WERI-Rb-1 (cell line): ENCODE measurements around the gene CCDC77.
"Not testable (repeated sequence)": the region's sequence is repeated elsewhere in the genome, so short reads cannot be mapped to it uniquely, and the experiment has no call there.

ENCODE experiments used
- DNase-seq: peaks from one replicate; pipeline ENCODE4 v3.0.0-alpha.2; 2020
- H3K27ac ChIP-seq: fragments of 250-450 bp; sonication (Bioruptor Pico); 2 replicates; pipeline ENCODE4 v1.5.1; 2020; ENCODE audit warnings: mild to moderate bottlenecking, moderate library complexity
- H3K27me3 ChIP-seq: fragments of 250-450 bp; sonication (Bioruptor Pico); 2 replicates; pipeline ENCODE4 v1.5.1; 2021; ENCODE audit warnings: mild to moderate bottlenecking, low read depth, moderate library complexity; ENCODE audit not compliant: insufficient read depth, severe bottlenecking
- H3K36me3 ChIP-seq: fragments of 250-450 bp; sonication (Bioruptor Pico); 2 replicates; pipeline ENCODE4 v1.5.1; 2020; ENCODE audit warnings: mild to moderate bottlenecking, moderate library complexity
- H3K4me3 ChIP-seq: 2 replicates; pipeline ENCODE4 v1.5.1; 2011; ENCODE audit warnings: low read depth, mild to moderate bottlenecking, control low read depth, low read length
- H3K9me3 ChIP-seq: fragments of 250-450 bp; sonication (Bioruptor Pico); 2 replicates; pipeline ENCODE4 v1.5.1; 2021; ENCODE audit warnings: mild to moderate bottlenecking, moderate library complexity; ENCODE audit not compliant: severe bottlenecking
- TF ChIP-seq, protein P1 (sequence below): IDR thresholded peaks from 2 replicates; pipeline ENCODE4 v1.5.1; 2011; ENCODE audit warnings: low read depth, mild to moderate bottlenecking, control low read depth, inconsistent platforms, low read length

CCDC77 gene

DNA sequence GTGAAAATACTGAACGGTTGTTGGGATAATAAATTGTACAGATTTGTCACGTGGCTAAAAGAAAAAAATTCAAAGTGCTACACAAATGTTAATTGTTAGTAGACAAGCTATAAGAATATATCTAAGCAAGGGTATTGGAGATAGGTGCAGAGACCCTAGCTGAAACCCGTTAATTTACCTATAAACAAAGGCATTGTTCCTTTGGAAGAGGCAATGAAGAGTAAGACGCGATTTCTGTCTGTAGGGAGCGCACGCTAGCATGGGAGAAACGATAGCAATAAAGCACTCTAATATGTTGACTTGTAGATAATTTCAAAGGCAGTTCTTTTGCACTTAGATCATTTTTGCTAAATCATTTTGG is 565 bp downstream of the CCDC77 start:
- peak; percentile 29 for DNase-seq
- H3K36me3 ChIP-seq, result peaks cover 8% of the 10 kb centered on the region
- TF ChIP-seq, protein P1, sequence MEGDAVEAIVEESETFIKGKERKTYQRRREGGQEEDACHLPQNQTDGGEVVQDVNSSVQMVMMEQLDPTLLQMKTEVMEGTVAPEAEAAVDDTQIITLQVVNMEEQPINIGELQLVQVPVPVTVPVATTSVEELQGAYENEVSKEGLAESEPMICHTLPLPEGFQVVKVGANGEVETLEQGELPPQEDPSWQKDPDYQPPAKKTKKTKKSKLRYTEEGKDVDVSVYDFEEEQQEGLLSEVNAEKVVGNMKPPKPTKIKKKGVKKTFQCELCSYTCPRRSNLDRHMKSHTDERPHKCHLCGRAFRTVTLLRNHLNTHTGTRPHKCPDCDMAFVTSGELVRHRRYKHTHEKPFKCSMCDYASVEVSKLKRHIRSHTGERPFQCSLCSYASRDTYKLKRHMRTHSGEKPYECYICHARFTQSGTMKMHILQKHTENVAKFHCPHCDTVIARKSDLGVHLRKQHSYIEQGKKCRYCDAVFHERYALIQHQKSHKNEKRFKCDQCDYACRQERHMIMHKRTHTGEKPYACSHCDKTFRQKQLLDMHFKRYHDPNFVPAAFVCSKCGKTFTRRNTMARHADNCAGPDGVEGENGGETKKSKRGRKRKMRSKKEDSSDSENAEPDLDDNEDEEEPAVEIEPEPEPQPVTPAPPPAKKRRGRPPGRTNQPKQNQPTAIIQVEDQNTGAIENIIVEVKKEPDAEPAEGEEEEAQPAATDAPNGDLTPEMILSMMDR, result peak; percentile 39; the same call in 1 of the 2 replicates
- peak overlapping the region; percentile 97 for H3K4me3 ChIP-seq
- H3K27me3 ChIP-seq, result no peaks in the 10 kb centered on the region
- peak overlapping the region; percentile 74 for H3K27ac ChIP-seq
- H3K9me3 ChIP-seq, result no peaks in the 10 kb centered on the region

DNA sequence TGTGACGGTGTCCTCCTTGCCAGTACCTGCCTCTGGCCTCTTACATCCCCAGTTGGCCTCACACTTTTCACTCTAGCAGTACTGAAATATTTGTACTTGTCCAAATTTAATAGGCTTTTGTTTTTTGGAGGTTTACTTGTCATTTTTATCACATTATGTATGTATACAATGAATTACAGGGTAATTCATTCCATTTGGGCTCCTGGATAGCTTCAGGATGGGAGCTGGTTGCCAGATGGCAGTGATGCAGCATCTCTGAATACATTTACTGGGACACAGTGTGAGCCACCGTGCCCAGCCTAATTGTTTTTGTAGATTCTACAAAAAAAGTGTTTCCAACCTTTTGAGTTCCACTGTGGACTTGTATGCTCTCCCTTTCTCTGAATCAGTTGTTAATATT is 13.4 kb downstream of the CCDC77 start:
- H3K27ac ChIP-seq, result no peak overlapping the region
- H3K4me3 ChIP-seq, result no peak overlapping the region
- no peaks in the 10 kb centered on the region for H3K27me3 ChIP-seq
- TF ChIP-seq, protein P1, result no peak
- peaks cover 66% of the 10 kb centered on the region for H3K36me3 ChIP-seq
- H3K9me3 ChIP-seq, result no peaks in the 10 kb centered on the region
- DNase-seq, result no peak

DNA sequence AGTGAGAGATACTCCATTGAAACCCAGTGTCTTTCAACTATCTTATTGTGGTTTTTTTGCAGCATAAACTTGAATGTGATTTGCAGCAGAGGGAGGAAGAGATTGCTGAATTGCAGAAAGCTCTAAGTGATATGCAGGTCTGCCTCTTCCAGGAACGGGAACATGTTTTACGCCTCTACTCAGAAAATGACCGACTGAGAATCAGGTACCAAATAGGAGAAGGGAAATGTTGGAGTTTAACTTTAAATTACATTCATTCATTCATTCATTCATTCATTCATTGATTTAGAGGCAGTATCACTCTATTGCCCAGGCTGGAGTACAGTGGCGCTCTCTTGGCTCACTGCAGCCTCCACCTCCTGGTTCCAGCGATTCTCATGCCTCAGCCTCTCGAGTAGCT is 17.0 kb downstream of the CCDC77 start:
- no peaks in the 10 kb centered on the region for H3K27me3 ChIP-seq
- no peaks in the 10 kb centered on the region for H3K9me3 ChIP-seq
- peaks cover 50% of the 10 kb centered on the region for H3K36me3 ChIP-seq
- no peak overlapping the region for H3K27ac ChIP-seq
- TF ChIP-seq, protein P1, result no peak
- H3K4me3 ChIP-seq, result no peak overlapping the region
- no peak for DNase-seq

DNA sequence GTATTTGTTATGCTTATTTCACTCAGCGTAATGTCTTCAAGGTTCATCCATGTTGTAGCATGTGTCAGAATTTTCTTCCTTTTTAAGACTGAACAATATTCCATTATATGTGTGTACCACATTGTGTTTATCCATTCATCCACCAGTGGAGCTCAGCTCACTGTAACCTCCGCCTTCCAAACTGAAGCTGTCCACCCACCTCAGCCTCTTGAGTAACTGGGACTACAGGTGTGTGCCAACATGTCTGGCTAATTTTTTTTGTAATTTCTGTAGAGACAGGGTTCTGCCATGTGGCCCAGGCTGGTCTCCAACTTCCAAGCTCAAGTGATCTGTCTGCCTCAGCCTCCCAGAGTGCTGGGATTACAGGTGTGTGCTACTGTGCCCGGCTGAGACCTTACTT is 21.1 kb downstream of the CCDC77 start:
- no peak overlapping the region for H3K27ac ChIP-seq
- no peaks in the 10 kb centered on the region for H3K27me3 ChIP-seq
- DNase-seq, result no peak
- no peaks in the 10 kb centered on the region for H3K9me3 ChIP-seq
- no peak overlapping the region for H3K4me3 ChIP-seq
- H3K36me3 ChIP-seq, result peaks cover 50% of the 10 kb centered on the region
- TF ChIP-seq, protein P1, result no peak

DNA sequence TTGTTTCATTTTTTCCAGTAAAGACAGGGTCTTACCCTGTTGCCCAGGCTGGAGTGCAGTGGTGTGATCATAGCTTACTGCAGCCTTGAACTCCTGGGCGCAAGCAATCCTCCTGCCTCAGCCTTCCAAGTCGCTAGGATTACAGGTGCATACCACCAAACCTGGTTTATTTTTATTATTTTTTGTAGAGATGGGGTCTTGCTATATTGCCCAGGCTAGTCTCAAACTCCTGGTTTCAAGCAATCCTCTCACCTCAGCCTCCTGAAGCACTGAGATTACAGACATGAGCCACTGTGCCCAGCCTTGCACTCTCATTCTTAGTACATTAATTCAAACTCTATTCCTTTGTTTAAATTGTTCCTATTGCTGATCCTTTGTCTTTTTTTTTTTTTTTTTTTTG is 34.3 kb downstream of the CCDC77 start:
- H3K9me3 ChIP-seq, H3K4me3 ChIP-seq, H3K27ac ChIP-seq, DNase-seq, H3K27me3 ChIP-seq: not testable (repeated sequence)
- peaks cover 73% of the 10 kb centered on the region for H3K36me3 ChIP-seq

DNA sequence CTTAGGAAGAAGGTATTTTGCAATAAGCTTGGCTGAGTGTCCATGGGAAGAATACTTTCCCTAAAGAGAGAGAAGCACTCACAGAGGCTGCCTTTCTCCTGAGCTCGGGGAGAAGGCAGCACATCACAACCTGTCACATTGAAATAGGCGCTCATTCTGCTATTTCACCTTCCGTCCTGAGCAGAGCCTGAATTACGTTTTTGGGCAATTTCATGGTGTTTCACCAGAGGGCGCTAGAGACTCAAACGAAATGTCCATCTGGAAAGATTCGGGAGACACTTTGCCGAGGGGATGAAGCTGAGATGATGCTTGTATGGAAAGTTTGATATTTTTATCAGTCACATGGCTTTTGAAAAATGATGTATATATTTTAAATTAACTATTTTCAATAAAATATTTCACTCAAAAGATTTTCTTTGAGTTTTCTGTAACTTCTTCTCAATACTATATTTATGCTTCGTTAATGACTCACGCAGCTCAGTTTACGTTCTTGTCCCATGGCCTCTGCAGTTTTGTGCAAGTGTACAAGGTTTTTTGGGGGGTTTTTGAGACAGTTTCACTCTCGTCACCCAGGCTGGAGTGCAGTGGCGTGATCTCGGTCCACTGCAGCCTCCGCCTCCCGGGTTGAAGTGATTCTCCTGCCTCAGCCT is 40.9 kb downstream of the CCDC77 start:
- no peak overlapping the region for H3K27ac ChIP-seq
- no peaks in the 10 kb centered on the region for H3K9me3 ChIP-seq
- no peak overlapping the region for H3K4me3 ChIP-seq
- DNase-seq, result peak; percentile 52
- TF ChIP-seq, protein P1, result peak; percentile 75
- no peaks in the 10 kb centered on the region for H3K27me3 ChIP-seq
- H3K36me3 ChIP-seq, result peaks cover 34% of the 10 kb centered on the region
